Measurements from ENCODE around the gene OR4C6. TPM values are rescaled to one million over a fixed set of nuclear protein-coding genes. Genes with fewer than 3 reads are reported as not detected.

The OR4C6 gene
- total RNA-seq, 1 donor from 2014 or later = not detected

- TF ChIP-seq POLR2AphosphoS5 (IDR thresholded peaks at IDR 0.05; ENCODE audit: insufficient read depth in 1 of 2, low read depth in 1 of 2) (no peak), POLR2A (IDR thresholded peaks at IDR 0.05) (no peak), CTCF (IDR thresholded peaks at IDR 0.05) (no peak)
- Histone ChIP-seq H3K27me3 (no peaks in the 10 kb centered on the region), H3K27ac (no peak overlapping the region), H3K4me3 (no peak overlapping the region), H3K4me1 (no peaks in the 10 kb centered on the region), H3K36me3 (no peaks in the 10 kb centered on the region), H3K9me3 (peaks cover 4% of the 10 kb centered on the region)
- no peak for DNase-seq (ENCODE audit: extremely low spot score in 2 of 2)
- intact Hi-C loops (cut with DNase I) = no loop called here
Observed at GRCh38 chr11:55697817-55698216, 35.8 kb downstream of the OR4C6 start.

DNA sequence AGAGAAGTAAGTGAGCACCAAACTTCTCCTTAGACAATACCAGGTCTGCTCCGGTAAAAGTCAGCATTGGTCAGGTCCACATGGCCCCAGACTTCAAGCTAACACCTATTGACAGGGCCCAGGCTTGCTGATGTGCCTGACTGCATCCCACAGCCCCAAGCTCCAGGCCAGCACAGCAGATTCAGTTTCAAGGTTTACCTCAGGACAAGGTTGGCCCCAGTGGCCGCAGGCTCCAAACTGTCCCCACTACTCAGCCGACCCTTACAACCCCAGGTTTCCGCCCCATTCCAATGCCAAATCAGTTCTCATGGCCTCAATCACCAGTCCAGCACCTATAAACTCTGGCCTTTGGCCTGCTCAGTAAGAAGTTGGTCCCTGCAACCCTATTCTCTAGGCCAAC lies 39.4 kb downstream of the OR4C6 start:
- Histone ChIP-seq H3K4me3 (no peak overlapping the region), H3K36me3 (no peaks in the 10 kb centered on the region), H3K4me1 (no peaks in the 10 kb centered on the region), H3K27me3 (no peaks in the 10 kb centered on the region), H3K27ac (no peak overlapping the region), H3K9me3 (peaks cover 4% of the 10 kb centered on the region)
- no peak for TF ChIP-seq CTCF (IDR thresholded peaks at IDR 0.05)
- TF ChIP-seq POLR2A (IDR thresholded peaks at IDR 0.05) = no peak
- TF ChIP-seq POLR2AphosphoS5 (IDR thresholded peaks at IDR 0.05; ENCODE audit: insufficient read depth in 1 of 2, low read depth in 1 of 2) = no peak
- intact Hi-C loops (cut with DNase I) = no loop called here
- DNase-seq (ENCODE audit: extremely low spot score in 2 of 2) = no peak

- TF ChIP-seq CTCF (IDR thresholded peaks at IDR 0.05) = no peak
- no peak for TF ChIP-seq POLR2A (IDR thresholded peaks at IDR 0.05)
- no peaks in the 10 kb centered on the region for H3K36me3 ChIP-seq
- DNase-seq (ENCODE audit: extremely low spot score in 2 of 2) = no peak
- peaks cover 3% of the 10 kb centered on the region for H3K9me3 ChIP-seq
- H3K27me3 ChIP-seq = no peaks in the 10 kb centered on the region
- H3K27ac ChIP-seq = no peak overlapping the region
- intact Hi-C loops (cut with DNase I) = no loop called here
- H3K4me3 ChIP-seq = no peak overlapping the region
- no peaks in the 10 kb centered on the region for H3K4me1 ChIP-seq
Observed at GRCh38 chr11:55707029-55707428, 45.0 kb downstream of the OR4C6 start.

GRCh38 chr11:55714982-55715888 lies 53.2 kb downstream of the OR4C6 start:
- no peak overlapping the region for H3K27ac ChIP-seq
- TF ChIP-seq POLR2AphosphoS5 (IDR thresholded peaks at IDR 0.05; ENCODE audit: insufficient read depth in 1 of 2, low read depth in 1 of 2) (no peak), CTCF (IDR thresholded peaks at IDR 0.05) (no peak), POLR2A (IDR thresholded peaks at IDR 0.05) (no peak)
- intact Hi-C loops (cut with DNase I) = no loop called here
- DNase-seq (ENCODE audit: extremely low spot score in 2 of 2) = no peak
- H3K4me1 ChIP-seq = no peaks in the 10 kb centered on the region
- no peak overlapping the region for H3K4me3 ChIP-seq
- no peaks in the 10 kb centered on the region for H3K9me3 ChIP-seq
- H3K36me3 ChIP-seq = no peaks in the 10 kb centered on the region
- H3K27me3 ChIP-seq = no peaks in the 10 kb centered on the region

Other genes starting within 250 kb of the OR4C6 start
- gene OR4C15, start 107.7 kb upstream of the OR4C6 start, total RNA-seq = not detected
- gene OR4C16, start 90.1 kb upstream of the OR4C6 start, total RNA-seq = not detected
- gene OR4C11, start 54.6 kb upstream of the OR4C6 start, total RNA-seq = not detected
- not detected for gene OR4P4, start 27.1 kb upstream of the OR4C6 start, total RNA-seq
- not detected for gene OR4S2, start 13.9 kb upstream of the OR4C6 start, total RNA-seq
- gene OR5D13, start 111.2 kb downstream of the OR4C6 start, total RNA-seq = not detected
- not detected for gene OR5D14, start 133.4 kb downstream of the OR4C6 start, total RNA-seq
- gene OR5L1, start 149.2 kb downstream of the OR4C6 start, total RNA-seq = not detected
- not detected for gene OR5D18, start 157.4 kb downstream of the OR4C6 start, total RNA-seq
- gene OR5L2, start 165.0 kb downstream of the OR4C6 start, total RNA-seq = not detected
- gene OR5D16, start 176.6 kb downstream of the OR4C6 start, total RNA-seq = not detected
- gene TRIM51, start 221.1 kb downstream of the OR4C6 start, total RNA-seq = not detected

Measured in vagina (tissue), 2 donors.